Activated naive CD8-positive, alpha-beta T cell (primary cell): ENCODE data around the gene NFATC4.
"Not testable (repeated sequence)": the region's sequence is repeated elsewhere in the genome, so short reads cannot be mapped to it uniquely, and the experiment has no call there.

Source experiments
- H3K27ac Mint-ChIP-seq: one replicate; pipeline ENCODE4 v1.8.0; 2021; ENCODE audit warnings: mixed read lengths
- H3K27me3 Mint-ChIP-seq: one replicate; pipeline ENCODE4 v1.8.0; 2021; ENCODE audit warnings: mixed read lengths
- H3K36me3 Mint-ChIP-seq: one replicate; pipeline ENCODE4 v1.8.0; 2021; ENCODE audit warnings: mixed read lengths
- H3K4me1 Mint-ChIP-seq: one replicate; pipeline ENCODE4 v1.8.0; 2021; ENCODE audit warnings: low read depth, mixed read lengths
- H3K4me3 Mint-ChIP-seq: one replicate; pipeline ENCODE4 v1.8.0; 2021; ENCODE audit warnings: mild to moderate bottlenecking, mixed read lengths
- H3K9me3 Mint-ChIP-seq: one replicate; pipeline ENCODE4 v1.8.0; 2021; ENCODE audit warnings: low read depth, mixed read lengths

The NFATC4 gene

DNA sequence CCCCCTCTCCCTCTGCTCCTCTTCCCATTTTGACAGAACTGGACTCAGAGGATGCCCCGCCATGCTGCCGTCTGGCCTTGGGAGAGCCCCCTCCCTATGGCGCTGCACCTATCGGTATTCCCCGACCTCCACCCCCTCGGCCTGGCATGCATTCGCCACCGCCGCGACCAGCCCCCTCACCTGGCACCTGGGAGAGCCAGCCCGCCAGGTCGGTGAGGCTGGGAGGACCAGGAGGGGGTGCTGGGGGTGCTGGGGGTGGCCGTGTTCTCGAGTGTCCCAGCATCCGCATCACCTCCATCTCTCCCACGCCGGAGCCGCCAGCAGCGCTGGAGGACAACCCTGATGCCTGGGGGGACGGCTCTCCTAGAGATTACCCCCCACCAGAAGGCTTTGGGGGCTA, 1.5 kb downstream of the NFATC4 start:
- H3K4me3 Mint-ChIP-seq, result peak overlapping the region; percentile 59
- peaks cover 22% of the 10 kb centered on the region for H3K27me3 Mint-ChIP-seq
- H3K36me3 Mint-ChIP-seq, result no peaks in the 10 kb centered on the region

DNA sequence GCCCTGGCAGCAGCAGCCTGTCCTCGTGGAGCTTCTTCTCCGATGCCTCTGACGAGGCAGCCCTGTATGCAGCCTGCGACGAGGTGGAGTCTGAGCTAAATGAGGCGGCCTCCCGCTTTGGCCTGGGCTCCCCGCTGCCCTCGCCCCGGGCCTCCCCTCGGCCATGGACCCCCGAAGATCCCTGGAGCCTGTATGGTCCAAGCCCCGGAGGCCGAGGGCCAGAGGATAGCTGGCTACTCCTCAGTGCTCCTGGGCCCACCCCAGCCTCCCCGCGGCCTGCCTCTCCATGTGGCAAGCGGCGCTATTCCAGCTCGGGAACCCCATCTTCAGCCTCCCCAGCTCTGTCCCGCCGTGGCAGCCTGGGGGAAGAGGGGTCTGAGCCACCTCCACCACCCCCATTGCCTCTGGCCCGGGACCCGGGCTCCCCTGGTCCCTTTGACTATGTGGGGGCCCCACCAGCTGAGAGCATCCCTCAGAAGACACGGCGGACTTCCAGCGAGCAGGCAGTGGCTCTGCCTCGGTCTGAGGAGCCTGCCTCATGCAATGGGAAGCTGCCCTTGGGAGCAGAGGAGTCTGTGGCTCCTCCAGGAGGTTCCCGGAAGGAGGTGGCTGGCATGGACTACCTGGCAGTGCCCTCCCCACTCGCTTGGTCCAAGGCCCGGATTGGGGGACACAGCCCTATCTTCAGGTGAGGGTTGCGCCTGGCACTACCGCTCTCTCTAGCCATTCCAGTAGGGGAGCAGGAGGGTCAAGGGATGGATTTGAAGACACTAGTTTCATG, 2.1 kb downstream of the NFATC4 start:
- H3K27me3 Mint-ChIP-seq, result peaks cover 19% of the 10 kb centered on the region

More for the DNA sequence above, 1.5 kb downstream of the NFATC4 start:
- Mint-ChIP-seq H3K9me3 (no peaks in the 10 kb centered on the region), H3K27ac (no peak overlapping the region), H3K4me1 (peaks cover 24% of the 10 kb centered on the region)

DNA sequence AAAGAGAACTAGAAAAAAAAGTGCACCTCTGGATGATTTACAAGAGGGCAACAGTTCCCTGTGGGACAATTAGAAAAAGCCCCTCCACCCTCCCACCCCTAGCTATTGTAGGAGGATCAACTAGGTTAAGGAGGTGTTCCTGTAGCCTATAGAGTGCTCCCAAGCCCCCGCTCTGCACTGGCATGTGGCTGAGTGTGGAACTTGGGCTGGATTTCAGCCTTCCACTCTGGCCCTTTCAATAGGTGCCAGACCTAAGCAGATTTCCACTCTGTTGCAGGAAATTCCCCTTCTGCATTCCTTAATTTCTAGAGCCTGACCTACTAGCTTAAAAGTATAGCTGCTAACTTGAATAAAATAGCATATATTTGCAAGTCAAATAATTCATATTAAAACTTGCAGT, 2.8 kb downstream of the NFATC4 start:
- Mint-ChIP-seq H3K4me1 (peaks cover 15% of the 10 kb centered on the region), H3K9me3 (no peaks in the 10 kb centered on the region), H3K36me3 (no peaks in the 10 kb centered on the region), H3K4me3 (no peak overlapping the region), H3K27me3 (peaks cover 15% of the 10 kb centered on the region), H3K27ac (no peak overlapping the region)

More for the DNA sequence above, 2.1 kb downstream of the NFATC4 start:
- Mint-ChIP-seq H3K36me3 (no peaks in the 10 kb centered on the region), H3K27ac (no peak overlapping the region), H3K9me3 (no peaks in the 10 kb centered on the region), H3K4me1 (peaks cover 22% of the 10 kb centered on the region), H3K4me3 (no peak overlapping the region)

DNA sequence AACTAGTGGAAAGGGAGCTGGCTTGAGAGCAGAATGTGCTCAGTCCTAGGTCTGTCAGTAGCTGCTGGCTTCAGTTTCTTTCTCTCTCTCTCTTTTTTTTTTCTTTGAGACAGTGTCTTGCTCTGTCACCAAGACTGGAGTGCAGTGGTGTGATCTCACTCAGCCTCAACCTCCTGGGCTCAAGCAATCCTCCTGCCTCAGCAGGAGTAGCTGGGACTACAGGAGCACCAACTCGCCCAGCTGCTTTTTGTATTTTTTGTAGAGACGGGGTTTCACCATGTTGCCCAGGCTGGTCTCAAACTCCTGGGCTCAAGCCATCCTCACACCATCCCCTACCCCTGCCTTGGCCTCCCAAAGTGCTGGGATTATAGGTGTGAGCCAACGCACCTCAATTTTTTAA, 3.6 kb downstream of the NFATC4 start:
- H3K27me3 Mint-ChIP-seq, result peaks cover 13% of the 10 kb centered on the region
- not testable (repeated sequence) for H3K36me3 Mint-ChIP-seq, H3K9me3 Mint-ChIP-seq, H3K4me3 Mint-ChIP-seq, H3K27ac Mint-ChIP-seq
- H3K4me1 Mint-ChIP-seq, result peaks cover 12% of the 10 kb centered on the region

DNA sequence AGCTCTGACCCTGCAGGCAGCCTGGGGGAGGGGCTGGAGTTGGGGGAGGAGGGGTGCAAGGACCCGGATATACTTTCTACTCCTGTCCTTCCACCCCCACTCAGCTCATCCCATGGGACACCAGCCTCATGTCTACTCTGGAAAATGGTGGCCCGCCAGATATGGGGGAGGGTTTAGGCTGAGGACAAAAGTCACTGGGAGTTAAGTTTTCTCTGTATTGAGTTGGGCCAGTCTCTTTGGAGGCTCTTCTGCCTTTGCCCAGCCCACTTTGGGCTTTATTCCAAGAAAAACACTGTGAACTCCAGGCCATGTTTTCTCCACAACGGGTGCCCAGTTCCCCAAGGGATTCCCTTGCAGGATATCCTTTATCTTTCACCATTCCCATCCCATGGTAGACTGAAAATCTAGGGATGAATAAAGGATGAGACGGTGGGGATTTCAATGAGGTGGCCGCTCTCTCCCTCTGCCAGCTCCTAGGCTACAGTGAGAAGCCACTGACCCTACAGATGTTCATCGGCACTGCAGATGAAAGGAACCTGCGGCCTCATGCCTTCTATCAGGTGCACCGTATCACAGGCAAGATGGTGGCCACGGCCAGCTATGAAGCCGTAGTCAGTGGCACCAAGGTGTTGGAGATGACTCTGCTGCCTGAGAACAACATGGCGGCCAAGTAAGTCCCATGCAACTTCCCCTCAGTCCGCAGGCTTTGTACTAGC, 4.9 kb downstream of the NFATC4 start:
- H3K27me3 Mint-ChIP-seq, result peaks cover 5% of the 10 kb centered on the region
- no peak overlapping the region for H3K4me3 Mint-ChIP-seq
- H3K36me3 Mint-ChIP-seq, result no peaks in the 10 kb centered on the region
- no peak overlapping the region for H3K27ac Mint-ChIP-seq
- no peaks in the 10 kb centered on the region for H3K4me1 Mint-ChIP-seq
- no peaks in the 10 kb centered on the region for H3K9me3 Mint-ChIP-seq

DNA sequence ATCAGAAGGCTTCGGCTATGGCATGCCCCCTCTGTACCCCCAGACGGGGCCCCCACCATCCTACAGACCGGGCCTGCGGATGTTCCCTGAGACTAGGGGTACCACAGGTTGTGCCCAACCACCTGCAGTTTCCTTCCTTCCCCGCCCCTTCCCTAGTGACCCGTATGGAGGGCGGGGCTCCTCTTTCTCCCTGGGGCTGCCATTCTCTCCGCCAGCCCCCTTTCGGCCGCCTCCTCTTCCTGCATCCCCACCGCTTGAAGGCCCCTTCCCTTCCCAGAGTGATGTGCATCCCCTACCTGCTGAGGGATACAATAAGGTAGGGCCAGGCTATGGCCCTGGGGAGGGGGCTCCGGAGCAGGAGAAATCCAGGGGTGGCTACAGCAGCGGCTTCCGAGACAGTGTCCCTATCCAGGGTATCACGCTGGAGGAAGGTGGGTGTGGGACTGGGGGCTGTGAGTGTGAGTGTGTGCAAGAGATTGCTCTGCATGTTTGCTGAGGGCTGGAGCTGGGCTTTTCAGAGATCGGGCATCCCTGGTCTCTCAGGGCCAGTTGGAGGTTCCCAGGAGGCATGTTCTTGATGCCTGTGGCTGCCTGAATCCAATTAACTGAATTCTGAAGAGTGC, 8.6 kb downstream of the NFATC4 start:
- Mint-ChIP-seq H3K36me3 (no peaks in the 10 kb centered on the region), H3K27me3 (peaks cover 3% of the 10 kb centered on the region), H3K4me3 (no peak overlapping the region), H3K9me3 (no peaks in the 10 kb centered on the region), H3K27ac (no peak overlapping the region), H3K4me1 (no peaks in the 10 kb centered on the region)

DNA sequence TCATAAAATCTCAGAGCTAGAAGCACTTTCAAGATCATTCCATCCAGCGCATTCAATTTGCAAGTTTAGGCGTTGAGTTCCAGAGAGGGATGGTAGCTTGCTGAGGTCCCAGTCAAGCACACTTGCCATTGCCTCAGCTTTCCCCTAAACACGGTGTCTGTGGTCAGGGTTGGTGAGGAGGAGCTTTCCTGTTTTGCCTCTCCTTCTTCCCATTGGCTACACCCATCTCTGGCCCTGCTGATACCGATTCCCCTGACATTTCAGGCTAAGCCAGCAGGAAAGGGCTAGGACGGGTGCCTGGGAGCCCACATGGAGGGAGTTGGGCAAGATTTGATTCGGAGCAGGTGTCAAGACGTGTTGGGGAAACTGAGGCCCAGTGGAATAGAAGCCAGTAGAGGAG, 9.1 kb downstream of the NFATC4 start:
- Mint-ChIP-seq H3K36me3 (no peaks in the 10 kb centered on the region), H3K27me3 (peaks cover 3% of the 10 kb centered on the region), H3K4me3 (no peak overlapping the region), H3K4me1 (no peaks in the 10 kb centered on the region), H3K27ac (no peak overlapping the region), H3K9me3 (no peaks in the 10 kb centered on the region)

DNA sequence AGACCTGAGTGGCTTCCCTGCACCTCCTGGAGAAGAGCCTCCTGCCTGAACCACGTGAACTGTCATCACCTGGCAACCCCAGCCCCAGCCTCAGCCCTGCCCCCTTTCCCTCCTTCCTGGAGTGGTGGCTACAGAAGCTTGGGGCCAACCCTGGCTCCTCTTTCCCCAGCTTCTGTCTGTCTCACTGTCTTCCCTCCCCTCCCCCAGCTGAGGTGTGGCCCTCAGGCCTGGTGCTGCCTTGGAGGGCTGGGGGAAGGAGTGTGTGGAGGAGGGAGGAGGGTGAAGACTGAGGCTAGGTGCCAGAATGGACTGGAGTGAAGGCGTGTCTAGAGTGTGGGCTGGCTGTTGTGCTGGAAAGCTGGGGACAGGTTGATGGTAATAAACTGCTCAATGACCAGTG, 9.7 kb downstream of the NFATC4 start:
- Mint-ChIP-seq H3K4me1 (no peaks in the 10 kb centered on the region), H3K27ac (no peak overlapping the region), H3K4me3 (no peak overlapping the region), H3K36me3 (no peaks in the 10 kb centered on the region), H3K9me3 (no peaks in the 10 kb centered on the region), H3K27me3 (peaks cover 3% of the 10 kb centered on the region)

DNA sequence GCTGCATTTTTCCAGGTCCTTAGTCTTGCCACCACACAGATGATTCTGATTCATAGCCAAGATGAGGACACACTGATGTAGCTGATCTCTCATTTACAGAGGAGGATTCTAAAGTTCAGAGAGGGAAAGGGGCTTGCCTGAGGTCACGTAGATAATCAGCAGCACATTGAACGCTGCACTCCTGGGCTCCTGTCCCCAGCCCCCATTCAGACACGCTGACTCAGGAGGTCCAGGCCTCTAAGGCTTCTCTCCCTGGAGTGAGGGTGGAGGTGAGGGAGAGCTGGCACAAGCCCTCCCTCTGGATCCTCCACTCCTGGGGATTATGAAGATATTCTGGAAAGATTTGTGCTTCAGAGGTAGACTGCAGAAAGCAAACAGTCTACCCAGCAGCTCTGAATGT, 10.3 kb downstream of the NFATC4 start:
- Mint-ChIP-seq H3K4me3 (no peak overlapping the region), H3K27me3 (peaks cover 3% of the 10 kb centered on the region), H3K9me3 (no peaks in the 10 kb centered on the region), H3K4me1 (no peaks in the 10 kb centered on the region), H3K36me3 (no peaks in the 10 kb centered on the region), H3K27ac (no peak overlapping the region)

DNA sequence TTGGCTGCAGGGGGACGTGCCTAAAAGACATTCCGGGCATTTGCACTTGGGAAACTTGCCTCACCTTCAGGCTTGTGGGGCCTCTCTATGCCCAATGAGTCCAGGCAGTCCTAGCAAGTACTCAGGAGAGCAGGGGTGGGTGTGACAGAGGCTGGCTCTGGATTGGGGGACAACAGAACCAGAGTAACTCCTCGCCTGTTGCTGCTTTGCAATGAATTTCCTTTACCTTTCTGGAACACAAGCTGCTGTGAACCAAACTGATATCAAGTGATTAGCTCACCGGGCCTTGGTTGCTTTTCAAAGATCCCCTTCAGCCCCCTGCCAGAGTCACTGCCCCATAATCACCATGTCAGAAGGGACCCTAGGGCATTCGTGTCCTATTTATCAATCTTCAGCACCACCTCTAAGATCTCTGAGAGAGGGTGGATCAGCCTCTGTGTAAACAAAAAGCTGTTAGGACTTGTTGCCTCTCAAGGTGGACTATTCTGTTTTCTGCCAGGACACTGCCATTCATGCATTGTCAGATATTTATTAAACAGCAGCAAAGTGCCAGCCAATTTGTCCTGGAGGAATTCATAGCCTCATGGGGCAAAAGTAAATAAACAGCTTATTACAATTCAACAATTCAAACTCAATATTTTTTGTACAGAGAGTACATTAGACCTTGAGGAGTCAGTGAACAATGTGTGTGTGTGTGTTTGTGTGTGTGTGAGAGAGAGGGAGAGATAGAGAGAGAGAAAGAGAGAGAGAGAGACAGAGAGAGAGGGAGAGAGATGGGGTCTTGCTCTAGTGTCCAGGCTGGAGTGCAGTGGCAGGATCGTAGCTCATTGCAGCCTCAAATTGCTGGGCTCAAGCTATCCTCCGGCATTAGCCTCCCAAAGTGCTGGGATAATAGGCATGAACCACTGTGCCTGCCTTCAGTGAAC, 11.3 kb downstream of the NFATC4 start:
- no peaks in the 10 kb centered on the region for H3K4me1 Mint-ChIP-seq
- no peaks in the 10 kb centered on the region for H3K9me3 Mint-ChIP-seq
- no peak overlapping the region for H3K27ac Mint-ChIP-seq
- peaks cover 5% of the 10 kb centered on the region for H3K27me3 Mint-ChIP-seq
- H3K4me3 Mint-ChIP-seq, result no peak overlapping the region
- H3K36me3 Mint-ChIP-seq, result no peaks in the 10 kb centered on the region

DNA sequence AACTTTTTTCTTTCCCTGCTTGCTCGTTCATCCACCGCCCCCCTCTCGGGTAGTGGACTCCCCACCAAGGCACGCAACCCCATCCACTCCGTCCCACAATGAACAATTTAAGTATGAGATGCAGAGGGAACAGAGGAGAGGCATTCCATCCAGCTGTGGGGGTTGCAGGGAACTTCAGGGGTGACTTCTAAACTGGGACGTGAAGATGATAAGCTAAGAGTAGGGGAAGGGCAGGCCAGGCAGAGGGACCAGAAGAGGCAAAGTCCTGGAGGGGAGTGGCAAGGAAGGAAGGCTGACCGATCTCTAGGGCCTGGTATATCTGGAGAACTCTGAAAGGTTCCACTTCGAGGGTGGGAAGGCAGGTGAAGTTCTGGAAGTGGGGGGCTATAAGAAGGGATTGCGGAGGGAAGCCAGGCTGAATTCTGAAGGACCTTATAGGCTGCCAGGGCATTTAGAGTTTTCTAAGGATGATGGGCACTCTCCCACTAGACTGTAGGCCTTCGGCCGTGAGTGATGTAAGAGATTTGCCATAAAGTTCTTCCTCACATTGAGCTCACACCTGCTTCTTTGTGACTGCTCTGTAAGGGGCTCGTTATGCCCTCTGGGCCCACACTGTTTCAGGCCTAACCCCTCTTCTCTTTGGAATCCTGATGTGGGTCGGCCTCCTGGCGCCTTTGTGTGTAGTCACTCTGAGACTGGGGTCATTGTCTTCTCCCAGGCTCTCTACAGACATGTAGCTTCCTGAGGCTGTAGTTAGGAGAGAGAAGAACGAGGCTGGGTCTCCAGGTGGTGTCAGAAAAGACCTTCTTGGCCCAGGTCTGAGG, 12.1 kb downstream of the NFATC4 start:
- Mint-ChIP-seq H3K4me1 (no peaks in the 10 kb centered on the region), H3K9me3 (no peaks in the 10 kb centered on the region), H3K27me3 (peaks cover 5% of the 10 kb centered on the region), H3K27ac (no peak overlapping the region), H3K36me3 (no peaks in the 10 kb centered on the region), H3K4me3 (no peak overlapping the region)

DNA sequence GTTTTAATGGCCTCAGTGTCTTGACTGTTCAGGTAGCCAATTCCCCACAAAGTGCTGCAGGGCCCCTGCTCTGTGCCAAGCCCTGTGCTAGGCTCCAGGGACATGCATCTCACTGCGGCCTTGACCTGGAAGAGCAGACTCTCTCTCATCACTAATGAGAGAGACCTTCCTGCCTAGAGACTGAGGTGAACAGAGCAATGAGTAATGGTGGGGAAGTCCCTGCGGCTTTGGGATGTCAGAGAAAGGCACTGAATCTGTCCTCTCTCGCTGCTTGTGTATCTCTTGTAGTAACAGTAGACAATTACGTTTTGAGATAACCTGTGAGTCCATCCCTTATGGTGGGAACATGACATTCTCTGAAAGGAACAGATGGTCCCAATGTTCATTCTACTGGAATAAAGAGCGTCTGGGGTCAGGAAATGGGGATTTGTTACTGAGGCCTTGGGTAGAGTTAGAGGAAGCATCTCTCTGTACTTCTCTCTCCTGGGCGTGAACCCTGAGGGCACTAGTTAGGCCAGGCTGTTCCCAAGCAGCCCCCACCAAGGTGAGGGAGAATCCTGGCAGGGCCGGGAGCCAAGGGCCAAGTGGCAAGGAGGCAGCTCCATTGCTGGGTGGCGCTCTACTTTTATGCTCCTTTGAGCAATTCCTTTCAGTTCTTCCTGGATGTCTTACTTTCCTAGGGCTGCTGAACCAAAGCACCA, 13.5 kb downstream of the NFATC4 start:
- Mint-ChIP-seq H3K4me3 (no peak overlapping the region), H3K36me3 (no peaks in the 10 kb centered on the region), H3K9me3 (no peaks in the 10 kb centered on the region), H3K4me1 (no peaks in the 10 kb centered on the region), H3K27me3 (peaks cover 2% of the 10 kb centered on the region), H3K27ac (no peak overlapping the region)

DNA sequence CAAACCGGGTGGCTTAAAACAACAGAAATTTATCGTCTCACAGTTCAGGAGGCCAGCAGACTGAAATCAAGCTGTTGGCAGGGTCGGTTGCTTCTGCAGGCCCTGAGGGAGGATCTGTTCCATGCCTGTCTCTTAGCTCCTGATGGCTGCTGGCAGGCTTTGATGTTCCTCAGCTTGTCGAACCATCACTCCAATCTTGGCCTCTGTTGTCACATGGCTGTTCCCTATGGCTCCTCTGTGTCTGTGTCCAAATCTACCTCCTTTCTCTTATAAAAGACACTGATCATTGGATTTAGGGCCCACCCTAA, 14.0 kb downstream of the NFATC4 start:
- Mint-ChIP-seq H3K4me1 (no peaks in the 10 kb centered on the region), H3K27me3 (peaks cover 6% of the 10 kb centered on the region), H3K36me3 (no peaks in the 10 kb centered on the region), H3K4me3 (no peak overlapping the region), H3K27ac (no peak overlapping the region), H3K9me3 (no peaks in the 10 kb centered on the region)

DNA sequence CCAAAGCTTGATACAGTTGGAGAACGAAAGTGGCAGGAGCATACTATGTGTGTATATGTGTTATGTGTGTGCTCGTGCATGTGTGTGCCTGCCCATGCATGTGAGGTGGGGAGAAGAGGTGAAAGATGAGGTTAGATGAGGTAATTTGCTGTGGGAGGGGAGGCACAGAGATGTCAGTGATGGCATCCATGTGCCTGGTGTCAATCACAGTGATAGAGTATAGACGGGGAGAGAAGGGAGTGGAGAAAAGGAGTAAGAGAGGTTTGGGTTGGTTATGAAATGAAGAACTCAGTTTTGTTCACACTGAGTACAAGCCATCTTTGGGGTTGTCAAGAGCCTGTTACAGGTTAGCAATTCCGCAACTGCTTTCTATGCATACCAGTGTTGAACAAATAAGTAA, 16.2 kb downstream of the NFATC4 start:
- Mint-ChIP-seq H3K4me1 (no peaks in the 10 kb centered on the region), H3K36me3 (no peaks in the 10 kb centered on the region), H3K27me3 (peaks cover 11% of the 10 kb centered on the region), H3K27ac (no peak overlapping the region), H3K4me3 (no peak overlapping the region), H3K9me3 (no peaks in the 10 kb centered on the region)
